ENCODE data around the gene NRXN3.

NRXN3 gene

GRCh38 chr14:79668951-79669350, 1498.8 kb downstream of the NRXN3 start:
- peak in 1 of 2 experiments; percentile 20 for DNase-seq

DNA sequence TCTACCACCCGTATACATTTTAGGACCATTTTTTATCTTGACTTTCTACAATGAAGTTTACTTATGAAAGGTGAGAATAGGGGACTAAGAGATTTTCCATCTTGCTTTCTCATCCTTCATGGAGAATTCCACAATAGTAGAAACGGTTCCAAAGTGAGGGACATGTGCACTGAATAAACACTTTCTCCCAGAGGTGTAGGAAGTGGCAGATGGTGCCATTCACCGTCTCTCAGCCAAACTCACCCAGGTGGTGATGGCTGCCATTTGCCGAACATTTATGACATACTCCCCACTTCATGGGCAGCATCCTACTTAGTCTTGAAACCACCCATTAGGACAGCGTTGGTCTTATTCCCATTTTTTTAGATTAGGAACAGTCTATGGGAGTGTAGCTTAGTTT, 1500.6 kb downstream of the NRXN3 start:
- DNase-seq: no peak

DNA sequence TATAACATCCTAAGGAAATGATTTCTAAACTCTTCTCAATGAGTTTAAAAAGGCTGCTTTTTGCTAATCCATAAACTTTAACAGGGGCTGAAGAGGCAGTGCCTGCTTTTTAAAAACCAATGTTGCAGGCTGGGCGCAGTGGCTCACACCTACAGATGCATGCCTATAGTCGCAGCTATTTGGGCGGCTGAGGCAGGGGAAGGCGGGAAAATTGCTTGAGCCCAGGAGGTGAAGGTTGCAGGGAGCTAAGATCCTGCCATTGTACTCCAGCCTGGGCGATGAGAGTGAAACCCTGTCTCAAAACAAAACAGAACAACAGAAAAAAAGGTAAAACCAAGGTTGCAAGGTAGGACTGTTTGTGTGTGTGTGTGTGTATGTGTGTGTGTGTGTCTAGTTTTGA, 1509.9 kb downstream of the NRXN3 start:
- DNase-seq: no peak

DNA sequence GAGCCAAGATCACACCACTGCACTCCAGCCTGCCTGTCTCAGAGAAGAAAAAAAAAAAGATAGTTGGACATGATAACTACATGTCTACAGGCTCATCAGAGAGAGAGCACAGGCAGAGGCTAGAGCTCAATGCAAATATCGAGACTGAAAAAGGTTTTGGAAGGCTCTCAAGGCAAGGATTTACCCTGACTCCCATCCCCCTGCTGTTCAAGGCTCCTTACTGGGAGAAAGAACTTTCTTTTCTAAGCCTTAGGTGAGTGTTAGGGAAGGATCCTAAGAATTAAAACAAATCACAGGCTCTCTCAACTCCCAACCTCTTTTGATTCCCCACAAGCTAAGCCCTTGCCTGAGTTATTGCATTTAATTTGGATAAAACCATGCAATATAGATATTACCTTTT, 1516.0 kb downstream of the NRXN3 start:
- DNase-seq: no peak

GRCh38 chr14:79690960-79691359, 1520.8 kb downstream of the NRXN3 start:
- DNase-seq: no peak

- DNase-seq: no peak
These were observed 1523.8 kb downstream of the NRXN3 start for GRCh38 chr14:79693935-79694334.

- no peak for DNase-seq
These were observed 1525.1 kb downstream of the NRXN3 start for GRCh38 chr14:79695307-79695706.

DNA sequence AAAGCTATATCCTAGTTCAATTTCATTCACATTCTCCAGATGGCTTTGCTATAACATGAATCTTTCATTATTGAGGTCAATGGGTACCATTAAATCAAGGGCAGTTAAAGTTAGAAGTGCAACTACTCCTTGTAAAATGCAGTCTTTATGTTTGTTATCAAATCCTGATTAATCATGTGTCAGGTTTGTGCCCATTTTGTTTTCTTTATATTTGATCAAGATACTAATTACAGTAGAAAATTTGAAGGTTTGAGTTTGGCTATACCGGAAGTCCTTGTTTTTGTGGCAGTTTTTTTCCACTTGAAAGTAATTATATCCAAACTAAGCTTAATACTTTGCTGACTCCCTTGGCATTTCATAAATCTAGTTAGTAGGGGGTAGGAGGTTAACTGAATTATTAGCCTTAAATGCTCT, 1528.1 kb downstream of the NRXN3 start:
- DNase-seq: no peak

DNA sequence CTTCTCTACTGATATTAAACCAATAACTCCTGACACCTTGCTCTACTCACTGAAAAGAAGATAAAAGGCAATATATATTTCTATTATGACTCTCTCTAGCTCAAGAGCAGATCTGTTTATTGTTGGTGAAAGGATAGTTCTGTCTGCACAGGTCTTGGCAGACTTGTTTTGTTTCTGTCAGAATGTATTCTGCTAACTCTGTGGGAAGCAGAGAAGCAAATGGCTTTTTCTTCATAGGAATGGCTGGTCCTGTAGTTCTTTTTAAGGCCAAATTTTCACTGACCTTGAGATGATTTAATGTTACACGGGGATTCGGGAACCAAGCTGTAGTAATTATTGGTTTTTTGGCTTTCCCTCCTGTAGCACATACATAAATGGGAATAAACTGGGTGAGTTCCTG, 1529.0 kb downstream of the NRXN3 start:
- no peak for DNase-seq

DNA sequence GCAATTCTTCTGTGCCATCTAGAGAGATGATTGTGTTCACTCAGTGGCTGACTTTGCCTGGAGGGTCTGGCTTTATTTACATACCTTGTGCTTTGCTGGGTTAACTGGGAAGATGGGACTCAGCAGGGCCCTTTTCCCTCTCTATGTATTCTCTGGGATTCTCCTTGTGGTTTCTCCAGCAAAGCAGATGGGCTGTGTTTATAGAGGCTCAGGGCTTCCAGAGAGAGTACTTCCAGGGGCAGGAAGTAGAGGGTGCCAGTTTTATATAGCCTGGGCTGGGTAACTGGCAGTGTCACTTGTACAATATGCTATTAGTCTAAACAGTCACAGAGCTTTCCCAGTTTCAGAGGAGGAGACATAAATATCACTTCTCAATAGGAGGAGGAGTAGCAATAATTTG, 1531.2 kb downstream of the NRXN3 start:
- peak in 1 of 2 experiments; percentile 9 for DNase-seq

- no peak for DNase-seq
These were observed 1532.0 kb downstream of the NRXN3 start for GRCh38 chr14:79702197-79702596.

DNA sequence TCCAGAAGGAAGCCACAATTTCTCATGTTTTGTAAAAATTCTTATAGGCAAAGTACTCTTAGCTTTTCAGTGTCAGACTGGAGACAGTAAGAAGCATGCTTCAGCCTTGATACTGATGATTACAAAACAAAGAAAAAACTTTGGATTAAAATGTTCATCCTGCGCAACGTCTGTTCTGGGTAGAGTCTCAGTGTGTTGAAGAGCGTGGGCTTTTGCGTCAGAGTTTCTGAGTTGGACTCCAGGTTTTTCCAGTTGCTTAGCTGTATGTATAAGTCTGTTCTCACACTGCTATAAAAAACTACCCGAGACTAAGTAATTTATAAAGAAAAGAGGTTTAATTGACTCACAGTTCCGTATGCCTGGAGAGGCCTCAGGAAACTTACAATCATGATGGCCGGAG, 1533.0 kb downstream of the NRXN3 start:
- DNase-seq: no peak

GRCh38 chr14:79704041-79704807, 1534.1 kb downstream of the NRXN3 start:
- DNase-seq: no peak

GRCh38 chr14:79705126-79705894, 1535.1 kb downstream of the NRXN3 start:
- no peak for DNase-seq

DNA sequence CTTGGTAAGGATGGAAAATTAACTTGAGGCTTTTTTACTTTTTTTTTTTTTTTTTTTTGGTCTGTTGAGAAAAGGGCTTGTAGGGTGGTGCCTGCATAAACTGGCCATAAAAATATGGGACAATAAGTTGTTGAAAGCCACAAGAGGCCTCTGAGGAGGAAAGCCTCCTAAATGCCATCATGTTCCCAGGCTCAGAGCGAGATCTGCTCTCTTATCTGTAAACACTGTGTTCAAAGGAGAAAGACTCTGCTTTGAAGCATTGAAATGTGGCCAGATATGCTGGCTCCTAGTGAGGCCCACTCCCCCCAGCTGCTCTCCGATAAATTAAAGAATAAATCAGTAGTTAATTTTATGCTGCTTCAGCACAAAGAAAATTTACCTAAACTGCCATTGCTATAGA, 1536.2 kb downstream of the NRXN3 start:
- DNase-seq: no peak

GRCh38 chr14:79708426-79709388, 1538.5 kb downstream of the NRXN3 start:
- DNase-seq: no peak

GRCh38 chr14:79709573-79709972, 1539.4 kb downstream of the NRXN3 start:
- DNase-seq: no peak

GRCh38 chr14:79712302-79712950, 1542.3 kb downstream of the NRXN3 start:
- no peak for DNase-seq

GRCh38 chr14:79721399-79722084, 1551.4 kb downstream of the NRXN3 start:
- no peak for DNase-seq

GRCh38 chr14:79724934-79725717, 1555.0 kb downstream of the NRXN3 start:
- no peak for DNase-seq

DNA sequence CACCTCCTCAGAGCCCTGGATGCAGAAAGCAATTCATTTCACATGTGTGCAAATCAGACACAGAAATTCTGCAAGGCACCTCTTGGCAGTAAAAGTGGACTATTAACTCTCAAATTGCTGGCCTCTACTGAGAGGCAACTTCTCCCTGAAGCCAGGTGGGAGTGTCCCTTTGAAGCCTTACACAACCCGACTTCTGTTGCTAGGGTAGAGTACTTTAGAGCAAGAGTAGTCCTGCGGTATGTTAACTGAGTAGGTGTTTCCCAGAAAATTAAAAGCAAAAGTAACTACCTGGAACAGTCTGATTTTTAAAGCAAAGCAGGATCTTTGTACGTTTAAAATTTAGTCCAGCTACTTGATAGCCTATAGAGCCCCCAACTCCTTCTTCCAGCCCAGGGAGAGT, 1557.7 kb downstream of the NRXN3 start:
- no peak for DNase-seq
